Measurements from ENCODE around the gene HAAO.

DNA sequence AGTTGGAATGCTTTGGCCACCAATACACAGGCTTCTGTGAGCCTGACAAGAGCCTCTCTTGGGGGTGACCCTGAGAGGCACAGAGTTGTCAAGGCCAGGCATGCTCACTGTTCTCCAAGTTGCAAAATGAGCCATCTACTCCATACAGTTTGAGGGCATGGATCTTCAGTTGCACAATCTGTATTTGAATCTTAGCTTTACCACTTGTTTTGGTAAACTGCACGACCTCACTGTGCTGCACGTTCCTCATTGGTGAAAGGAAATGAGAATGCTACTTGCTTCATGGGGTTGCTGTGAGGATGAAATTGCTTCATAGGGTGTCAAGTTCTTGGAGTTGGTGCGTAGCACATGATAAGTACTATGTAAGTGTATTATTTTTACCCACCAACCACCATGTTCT lies 12.0 kb upstream of the HAAO start:
- no peak for TF ChIP-seq POLR2A (IDR thresholded peaks at IDR 0.05)
- TF ChIP-seq, protein P1, sequence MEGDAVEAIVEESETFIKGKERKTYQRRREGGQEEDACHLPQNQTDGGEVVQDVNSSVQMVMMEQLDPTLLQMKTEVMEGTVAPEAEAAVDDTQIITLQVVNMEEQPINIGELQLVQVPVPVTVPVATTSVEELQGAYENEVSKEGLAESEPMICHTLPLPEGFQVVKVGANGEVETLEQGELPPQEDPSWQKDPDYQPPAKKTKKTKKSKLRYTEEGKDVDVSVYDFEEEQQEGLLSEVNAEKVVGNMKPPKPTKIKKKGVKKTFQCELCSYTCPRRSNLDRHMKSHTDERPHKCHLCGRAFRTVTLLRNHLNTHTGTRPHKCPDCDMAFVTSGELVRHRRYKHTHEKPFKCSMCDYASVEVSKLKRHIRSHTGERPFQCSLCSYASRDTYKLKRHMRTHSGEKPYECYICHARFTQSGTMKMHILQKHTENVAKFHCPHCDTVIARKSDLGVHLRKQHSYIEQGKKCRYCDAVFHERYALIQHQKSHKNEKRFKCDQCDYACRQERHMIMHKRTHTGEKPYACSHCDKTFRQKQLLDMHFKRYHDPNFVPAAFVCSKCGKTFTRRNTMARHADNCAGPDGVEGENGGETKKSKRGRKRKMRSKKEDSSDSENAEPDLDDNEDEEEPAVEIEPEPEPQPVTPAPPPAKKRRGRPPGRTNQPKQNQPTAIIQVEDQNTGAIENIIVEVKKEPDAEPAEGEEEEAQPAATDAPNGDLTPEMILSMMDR (IDR thresholded peaks at IDR 0.05), result no peak
